H1 (cell line): Measurements from ENCODE around the gene LRRFIP1.

ENCODE experiments used
- BRCA1 ChIP-seq: IDR thresholded peaks from 2 replicates; pipeline ENCODE4 v1.6.1; 2012; ENCODE audit warnings: low read depth, low read length, improper control_type of control experiment
- CEBPB ChIP-seq: IDR thresholded peaks from 2 replicates; pipeline ENCODE4 v1.6.1; 2012; ENCODE audit warnings: low read depth, low read length
- HDAC2 ChIP-seq, 2 experiments: fragments of 300-600 bp in 1 of 2; sonication (generic) in 1 of 2; IDR thresholded peaks; 2 replicates each; pipeline ENCODE4 v1.6.1; 2011 to 2012; ENCODE audit warnings: low read depth in 2 of 2, low read length in 2 of 2, mild to moderate bottlenecking in 2 of 2, moderate library complexity in 2 of 2, borderline replicate concordance in 1 of 2, inconsistent platforms in 1 of 2
- NRF1 ChIP-seq: IDR thresholded peaks from 2 replicates; pipeline ENCODE4 v1.6.1; 2011; ENCODE audit warnings: mild to moderate bottlenecking, low read depth, low read length, improper control_type of control experiment
- RAD21 ChIP-seq, 2 experiments: IDR thresholded peaks in 1 of 2; conservative IDR thresholded peaks in 1 of 2; 2 replicates each; pipeline ENCODE4 v1.6.1; 2011; ENCODE audit warnings: low read depth in 2 of 2, low read length in 2 of 2, improper control_type of control experiment in 1 of 2, inconsistent platforms in 1 of 2, mild to moderate bottlenecking in 1 of 2, moderate library complexity in 1 of 2
- SP1 ChIP-seq: IDR thresholded peaks from 2 replicates; pipeline ENCODE4 v1.6.1; 2011; ENCODE audit warnings: low read depth, low read length
- ZNF274 ChIP-seq: IDR thresholded peaks from 2 replicates; pipeline ENCODE4 v1.7.0; 2012; ENCODE audit warnings: low read length, borderline replicate concordance; ENCODE audit errors: extremely low read depth
- TF ChIP-seq, protein P1 (sequence below), 3 experiments: IDR thresholded peaks; 1 replicate in 2 of 3; 2 replicates in 1 of 3; pipeline versions ENCODE4 v1.5.1 to v1.6.1; 2011; ENCODE audit warnings: low read length in 3 of 3, mild to moderate bottlenecking in 3 of 3, inconsistent platforms in 2 of 3, low read depth in 1 of 3, moderate library complexity in 1 of 3; ENCODE audit not compliant: insufficient read depth in 1 of 3; ENCODE audit errors: control extremely low read depth in 1 of 3
- TF ChIP-seq, protein P2 (sequence below): IDR thresholded peaks from 2 replicates; pipeline ENCODE4 v1.6.1; 2011; ENCODE audit warnings: low read depth, mild to moderate bottlenecking, low read length; ENCODE audit not compliant: insufficient read depth

DNA sequence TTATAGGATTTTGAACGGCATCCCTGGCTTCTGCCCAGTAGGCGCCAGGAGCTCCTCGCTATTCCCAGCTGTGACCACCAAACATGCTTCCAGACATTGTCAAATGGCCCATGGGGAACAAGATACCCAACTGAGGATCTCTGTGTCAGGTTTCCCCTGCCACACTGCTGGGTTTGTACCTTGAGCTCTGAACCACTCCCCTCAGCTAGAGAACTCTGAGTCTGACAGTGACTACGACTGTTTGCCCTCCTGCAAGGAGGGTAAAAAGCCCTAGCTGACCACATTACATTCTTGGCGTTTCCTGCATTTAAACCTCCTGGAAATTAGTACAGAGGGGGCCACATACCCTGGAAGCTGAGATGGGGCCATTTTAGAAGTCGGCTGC, 12.4 kb downstream of the LRRFIP1 start:
- TF ChIP-seq ZNF274 = no peak
- TF ChIP-seq, protein P1, sequence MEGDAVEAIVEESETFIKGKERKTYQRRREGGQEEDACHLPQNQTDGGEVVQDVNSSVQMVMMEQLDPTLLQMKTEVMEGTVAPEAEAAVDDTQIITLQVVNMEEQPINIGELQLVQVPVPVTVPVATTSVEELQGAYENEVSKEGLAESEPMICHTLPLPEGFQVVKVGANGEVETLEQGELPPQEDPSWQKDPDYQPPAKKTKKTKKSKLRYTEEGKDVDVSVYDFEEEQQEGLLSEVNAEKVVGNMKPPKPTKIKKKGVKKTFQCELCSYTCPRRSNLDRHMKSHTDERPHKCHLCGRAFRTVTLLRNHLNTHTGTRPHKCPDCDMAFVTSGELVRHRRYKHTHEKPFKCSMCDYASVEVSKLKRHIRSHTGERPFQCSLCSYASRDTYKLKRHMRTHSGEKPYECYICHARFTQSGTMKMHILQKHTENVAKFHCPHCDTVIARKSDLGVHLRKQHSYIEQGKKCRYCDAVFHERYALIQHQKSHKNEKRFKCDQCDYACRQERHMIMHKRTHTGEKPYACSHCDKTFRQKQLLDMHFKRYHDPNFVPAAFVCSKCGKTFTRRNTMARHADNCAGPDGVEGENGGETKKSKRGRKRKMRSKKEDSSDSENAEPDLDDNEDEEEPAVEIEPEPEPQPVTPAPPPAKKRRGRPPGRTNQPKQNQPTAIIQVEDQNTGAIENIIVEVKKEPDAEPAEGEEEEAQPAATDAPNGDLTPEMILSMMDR (IDR thresholded peaks at IDR 0.05; ENCODE audit: control extremely low read depth in 1 of 3, insufficient read depth in 1 of 3, low read depth in 1 of 3, low read length in 3 of 3) = no peak
- TF ChIP-seq NRF1 = no peak
- TF ChIP-seq, protein P2, sequence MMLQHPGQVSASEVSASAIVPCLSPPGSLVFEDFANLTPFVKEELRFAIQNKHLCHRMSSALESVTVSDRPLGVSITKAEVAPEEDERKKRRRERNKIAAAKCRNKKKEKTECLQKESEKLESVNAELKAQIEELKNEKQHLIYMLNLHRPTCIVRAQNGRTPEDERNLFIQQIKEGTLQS = no peak
- TF ChIP-seq CEBPB = no peak
- no peak for TF ChIP-seq RAD21 (IDR thresholded peaks at IDR 0.05 in 1 of 2, conservative IDR thresholded peaks at IDR 0.05 in 1 of 2; ENCODE audit: low read depth in 2 of 2, low read length in 2 of 2)
- no peak for TF ChIP-seq SP1
- no peak for TF ChIP-seq BRCA1
- TF ChIP-seq HDAC2 (IDR thresholded peaks at IDR 0.05; ENCODE audit: borderline replicate concordance in 1 of 2, low read depth in 2 of 2, low read length in 2 of 2) = no peak
